HG02981 (cell line): ENCODE results near the gene FYCO1.
"Not testable (repeated sequence)": the region's sequence is repeated elsewhere in the genome, so short reads cannot be mapped to it uniquely, and the experiment has no call there.

ENCODE experiments used
- ATAC-seq: cut with Tn5 transposase; IDR thresholded peaks from one replicate; pipeline ENCODE4 v1.9.1; 2021; ENCODE audit warnings: mild to moderate bottlenecking, moderate library complexity; ENCODE audit not compliant: unreplicated experiment

Gene FYCO1

GRCh38 chr3:45995236-45996192 is at the start of gene FYCO1:
TSS of gene FYCO1 (minus strand) at chr3:45995824. CDS start at chr3:45984910, 10,914 bp downstream.
- peak; percentile 87 for ATAC-seq

- no peak for ATAC-seq
These were observed 43.3 kb upstream of the FYCO1 start for GRCh38 chr3:46038916-46039315.

GRCh38 chr3:46038071-46038470 is 42.4 kb upstream of the FYCO1 start:
- ATAC-seq = not testable (repeated sequence)

GRCh38 chr3:46036191-46036590 is 40.6 kb upstream of the FYCO1 start:
- no peak for ATAC-seq

GRCh38 chr3:46031747-46032146 is 36.1 kb upstream of the FYCO1 start:
- no peak for ATAC-seq

GRCh38 chr3:46031269-46031668 is 35.6 kb upstream of the FYCO1 start:
- ATAC-seq = no peak

- no peak for ATAC-seq
These were observed 35.0 kb upstream of the FYCO1 start for GRCh38 chr3:46030626-46031025.

GRCh38 chr3:46029953-46030543 is 34.4 kb upstream of the FYCO1 start:
- no peak for ATAC-seq

GRCh38 chr3:46027736-46028397 is 32.2 kb upstream of the FYCO1 start:
- no peak for ATAC-seq

GRCh38 chr3:46027021-46027705 is 31.5 kb upstream of the FYCO1 start, which contains the start of gene XCR1:
TSS of gene XCR1 (minus strand) at chr3:46027483. CDS start at chr3:46021947, 5,536 bp downstream.
- no peak for ATAC-seq

- ATAC-seq = no peak
These were observed 29.5 kb upstream of the FYCO1 start for GRCh38 chr3:46025139-46025538.

- no peak for ATAC-seq
These were observed 28.5 kb upstream of the FYCO1 start for GRCh38 chr3:46024131-46024530.

GRCh38 chr3:46022909-46023785 is 27.5 kb upstream of the FYCO1 start:
- ATAC-seq = no peak

GRCh38 chr3:46021516-46021915 is 25.9 kb upstream of the FYCO1 start:
- no peak for ATAC-seq

- ATAC-seq = no peak
These were observed 25.3 kb upstream of the FYCO1 start for GRCh38 chr3:46020766-46021510.

GRCh38 chr3:46019707-46020106 is 24.1 kb upstream of the FYCO1 start:
- ATAC-seq = no peak

- no peak for ATAC-seq
These were observed 22.1 kb upstream of the FYCO1 start for GRCh38 chr3:46017720-46018119.

GRCh38 chr3:46013316-46014094 is 17.9 kb upstream of the FYCO1 start:
- ATAC-seq = no peak
